Suprapubic skin (tissue), 3 donors: ENCODE measurements around the gene POLR2M.

Experiments used
- POLR2A ChIP-seq, 2 donors: fragments of 450-650 bp; IDR thresholded peaks; one replicate each; pipeline ENCODE4 v1.6.1; 2017; ENCODE audit warnings: antibody characterized with exemption in 2 of 2, mild to moderate bottlenecking in 2 of 2, moderate library complexity in 2 of 2
- TF ChIP-seq, protein P1 (sequence below), 2 donors: fragments of 200-600 bp in 1 of 2; fragments of 450-650 bp in 1 of 2; sonication (generic) in 1 of 2; IDR thresholded peaks; one replicate each; pipeline ENCODE4 v1.5.1; 2016 to 2019; ENCODE audit warnings: antibody characterized with exemption in 2 of 2, mild to moderate bottlenecking in 1 of 2, moderate library complexity in 1 of 2

DNA sequence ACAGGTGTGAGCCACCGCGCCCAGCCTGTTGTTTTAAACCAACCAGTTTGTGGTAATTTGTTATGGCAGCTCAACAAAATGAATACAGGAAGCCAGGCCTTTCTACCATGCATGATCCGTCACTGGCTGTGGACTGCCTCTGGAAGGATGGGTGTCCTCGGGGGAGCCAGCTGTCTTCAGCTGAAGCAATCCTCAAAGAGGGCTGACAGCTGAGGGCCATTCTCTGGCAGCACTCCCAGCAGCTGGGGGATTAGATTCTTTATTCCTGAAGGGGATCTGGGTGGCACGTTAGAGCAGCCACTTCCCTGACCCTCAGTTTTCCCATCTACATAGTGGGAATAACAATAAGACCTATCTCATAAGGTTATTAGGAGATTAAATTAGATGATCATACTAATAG, 24.4 kb downstream of the POLR2M start:
- TF ChIP-seq, protein P1, sequence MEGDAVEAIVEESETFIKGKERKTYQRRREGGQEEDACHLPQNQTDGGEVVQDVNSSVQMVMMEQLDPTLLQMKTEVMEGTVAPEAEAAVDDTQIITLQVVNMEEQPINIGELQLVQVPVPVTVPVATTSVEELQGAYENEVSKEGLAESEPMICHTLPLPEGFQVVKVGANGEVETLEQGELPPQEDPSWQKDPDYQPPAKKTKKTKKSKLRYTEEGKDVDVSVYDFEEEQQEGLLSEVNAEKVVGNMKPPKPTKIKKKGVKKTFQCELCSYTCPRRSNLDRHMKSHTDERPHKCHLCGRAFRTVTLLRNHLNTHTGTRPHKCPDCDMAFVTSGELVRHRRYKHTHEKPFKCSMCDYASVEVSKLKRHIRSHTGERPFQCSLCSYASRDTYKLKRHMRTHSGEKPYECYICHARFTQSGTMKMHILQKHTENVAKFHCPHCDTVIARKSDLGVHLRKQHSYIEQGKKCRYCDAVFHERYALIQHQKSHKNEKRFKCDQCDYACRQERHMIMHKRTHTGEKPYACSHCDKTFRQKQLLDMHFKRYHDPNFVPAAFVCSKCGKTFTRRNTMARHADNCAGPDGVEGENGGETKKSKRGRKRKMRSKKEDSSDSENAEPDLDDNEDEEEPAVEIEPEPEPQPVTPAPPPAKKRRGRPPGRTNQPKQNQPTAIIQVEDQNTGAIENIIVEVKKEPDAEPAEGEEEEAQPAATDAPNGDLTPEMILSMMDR (IDR thresholded peaks at IDR 0.05): no peak
- no peak for TF ChIP-seq POLR2A (IDR thresholded peaks at IDR 0.05)
